Testis (tissue), 3 donors: ENCODE measurements around the gene CCHCR1. TPM values are rescaled to one million over a fixed set of nuclear protein-coding genes. Genes with fewer than 3 reads are reported as not detected.

Source experiments
- DNase-seq: peaks from one replicate; pipeline ENCODE4 v3.0.0-alpha.2; 2019
- H3K27ac ChIP-seq, 2 donors: fragments of 200-600 bp; sonication (generic); one replicate each; pipeline ENCODE4 v1.5.1; 2019
- H3K27me3 ChIP-seq: fragments of 200-600 bp; sonication (generic); one replicate; pipeline ENCODE4 v1.5.1; 2019
- H3K36me3 ChIP-seq: fragments of 200-600 bp; sonication (generic); one replicate; pipeline ENCODE4 v1.5.1; 2017; ENCODE audit warnings: low read depth; ENCODE audit errors: missing control alignments
- H3K4me1 ChIP-seq: fragments of 200-600 bp; sonication (generic); one replicate; pipeline ENCODE4 v1.5.1; 2019
- H3K4me3 ChIP-seq, 2 donors: fragments of 200-600 bp; sonication (generic); one replicate each; pipeline ENCODE4 v1.5.1; 2017 to 2019
- H3K9me3 ChIP-seq: fragments of 200-600 bp; sonication (generic); one replicate; pipeline ENCODE4 v1.5.1; 2017
- CTCF ChIP-seq, 3 experiments: fragments of 450-650 bp in 2 of 3; fragments of 200-600 bp in 1 of 3; sonication (generic) in 1 of 3; IDR thresholded peaks; one replicate each; pipeline ENCODE4 v1.5.1; 2016 to 2019; ENCODE audit warnings: antibody characterized with exemption in 3 of 3, mild to moderate bottlenecking in 2 of 3, moderate library complexity in 1 of 3
- POLR2A ChIP-seq: fragments of 450-650 bp; IDR thresholded peaks from one replicate; pipeline ENCODE4 v1.6.1; 2017; ENCODE audit warnings: antibody characterized with exemption, mild to moderate bottlenecking, moderate library complexity
- WGBS, 2 donors: methylation state at CpG; one replicate each; pipeline ENCODE4 v1.1.5; 2018; 5-methylcytosine and 5-hydroxymethylcytosine counted together
- intact Hi-C: fragments of 100-400 bp; cut with DNase I; formaldehyde crosslinking; loops from one replicate; pipeline ENCODE4 v1.15.1; 2023; ENCODE audit warnings: low total_unique reads
- polyA plus RNA-seq: library from polyadenylated mRNA; stranded (reverse); fragments of 350-450 nt; fragmentation: Illumina TruSeq; extraction: RNeasy Lipid Tissue Mini Kit (QIAGEN cat#74804); gene quantifications from one replicate; pipeline ENCODE4 v1.2.3, GENCODE V29; 2014; ENCODE audit warnings: low read depth, low replicate concordance; ENCODE audit not compliant: insufficient read depth
- total RNA-seq, 2 donors: library from RNA; depleted of rRNA; stranded (reverse); fragments of >200 nt; gene quantifications; one replicate each; pipeline ENCODE4 v1.2.3, GENCODE V29; 2016

The CCHCR1 gene
- total and polyA plus RNA-seq, 3 donors from 2014 or later = 86.4 to 174 (median 93.2) TPM

GRCh38 chr6:31158140-31158862 is 699 bp upstream of the CCHCR1 start, which contains the start of gene TCF19:
TSS of gene TCF19 (plus strand) at chr6:31158589. CDS start at chr6:31159470, 881 bp downstream.
- Histone ChIP-seq H3K27me3 (no peaks in the 10 kb centered on the region), H3K9me3 (no peaks in the 10 kb centered on the region), H3K4me3 (peak within 1 kb of the TSS; percentile 57 to 78), H3K27ac (peak within 1 kb of the TSS; percentile 74 to 82), H3K4me1 (peaks cover 11% of the 10 kb centered on the region), H3K36me3 (no peaks in the 10 kb centered on the region)
- DNase-seq = peak; percentile 99
- WGBS, 2 donors = 0 to 1% methylated on average over 40 to 65 of the region's 65 CpGs
- intact Hi-C loops = no loop called here
- TF ChIP-seq CTCF (IDR thresholded peaks at IDR 0.05) (no peak), POLR2A (no peak)

GRCh38 chr6:31156641-31157040 is 961 bp downstream of the CCHCR1 start:
- TF ChIP-seq CTCF (IDR thresholded peaks at IDR 0.05) (no peak), POLR2A (no peak)
- WGBS, 2 donors = 84 to 94% methylated on average over 5 to 7 of the region's 7 CpGs
- Histone ChIP-seq H3K36me3 (no peaks in the 10 kb centered on the region), H3K27ac (no peak overlapping the region), H3K27me3 (no peaks in the 10 kb centered on the region), H3K4me1 (peaks cover 11% of the 10 kb centered on the region), H3K9me3 (no peaks in the 10 kb centered on the region), H3K4me3 (no peak overlapping the region)
- DNase-seq = no peak
- intact Hi-C loops = no loop called here

GRCh38 chr6:31154436-31154835 is 3.2 kb downstream of the CCHCR1 start:
- no peak for DNase-seq
- Histone ChIP-seq H3K9me3 (no peaks in the 10 kb centered on the region), H3K36me3 (no peaks in the 10 kb centered on the region), H3K4me3 (no peak overlapping the region), H3K4me1 (peaks cover 11% of the 10 kb centered on the region), H3K27ac (no peak overlapping the region), H3K27me3 (no peaks in the 10 kb centered on the region)
- no peak for TF ChIP-seq POLR2A
- no peak for TF ChIP-seq CTCF (IDR thresholded peaks at IDR 0.05)
- intact Hi-C loops = no loop called here
- 84 to 95% methylated on average over 13 to 15 of the region's 15 CpGs for WGBS, 2 donors

GRCh38 chr6:31152781-31153180 is 4.8 kb downstream of the CCHCR1 start:
- Histone ChIP-seq H3K4me3 (no peak overlapping the region), H3K27me3 (no peaks in the 10 kb centered on the region), H3K4me1 (peaks cover 7% of the 10 kb centered on the region), H3K36me3 (no peaks in the 10 kb centered on the region), H3K9me3 (no peaks in the 10 kb centered on the region), H3K27ac (no peak overlapping the region)
- TF ChIP-seq CTCF (IDR thresholded peaks at IDR 0.05) = no peak
- intact Hi-C loops = no loop called here
- 86 to 94% methylated on average over 7 of the region's 7 CpGs for WGBS, 2 donors
- DNase-seq = no peak
